Right lobe of liver (tissue), 4 donors: Measurements from ENCODE around the gene GPC5.

Experiments used
- POLR2A ChIP-seq: fragments of 450-650 bp; IDR thresholded peaks from one replicate; pipeline ENCODE4 v1.6.1; 2017; ENCODE audit warnings: antibody characterized with exemption, mild to moderate bottlenecking
- TF ChIP-seq, protein P1 (sequence below), 4 donors: fragments of 200-600 bp in 3 of 4; fragments of 450-650 bp in 1 of 4; IDR thresholded peaks; one replicate each; pipeline versions ENCODE4 v1.5.1 to v1.8.0; 2016 to 2022; ENCODE audit warnings: antibody characterized with exemption in 4 of 4, mild to moderate bottlenecking in 2 of 4
- donor health status: DM: no; HTN: no; CAD: no.
- donor health status: DM: no; HTN: no; CAD: no.
- donor health status: DM: no; HTN: yes; CAD: no.

DNA sequence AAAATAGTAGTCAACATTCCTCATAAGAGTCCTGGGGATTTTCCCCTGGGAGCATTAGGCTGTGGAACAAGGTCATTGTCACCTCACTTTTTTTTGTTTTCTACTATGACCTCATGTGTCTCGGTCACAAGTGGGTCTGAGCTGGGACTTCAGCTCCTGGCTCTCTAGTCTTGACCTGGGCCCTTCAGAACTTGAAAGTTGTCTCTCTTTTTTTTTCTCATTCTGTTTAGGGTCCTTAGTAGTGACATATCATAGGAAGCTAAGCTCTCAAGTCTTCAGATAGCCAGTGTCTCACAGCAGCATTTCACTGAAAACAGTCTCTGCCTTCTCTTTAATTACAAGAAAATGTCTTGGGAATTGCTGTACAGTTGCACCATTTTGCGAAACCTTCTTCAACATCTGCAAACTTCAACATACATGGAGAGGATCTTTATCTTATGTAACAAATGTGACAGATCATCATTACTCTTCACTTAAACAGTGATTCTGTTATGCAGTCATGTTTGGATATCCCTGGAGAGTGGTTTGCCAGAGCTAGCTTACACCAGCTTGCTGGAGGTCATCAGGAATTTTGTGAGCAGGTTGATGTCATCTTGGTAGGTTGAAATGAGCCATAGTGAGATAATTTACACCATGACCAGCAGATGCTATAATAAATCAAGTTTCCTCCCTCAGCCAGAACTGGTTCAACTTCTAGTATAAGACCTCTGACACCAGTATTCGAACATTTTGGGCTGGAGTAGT, 131.5 kb downstream of the GPC5 start:
- TF ChIP-seq, protein P1, sequence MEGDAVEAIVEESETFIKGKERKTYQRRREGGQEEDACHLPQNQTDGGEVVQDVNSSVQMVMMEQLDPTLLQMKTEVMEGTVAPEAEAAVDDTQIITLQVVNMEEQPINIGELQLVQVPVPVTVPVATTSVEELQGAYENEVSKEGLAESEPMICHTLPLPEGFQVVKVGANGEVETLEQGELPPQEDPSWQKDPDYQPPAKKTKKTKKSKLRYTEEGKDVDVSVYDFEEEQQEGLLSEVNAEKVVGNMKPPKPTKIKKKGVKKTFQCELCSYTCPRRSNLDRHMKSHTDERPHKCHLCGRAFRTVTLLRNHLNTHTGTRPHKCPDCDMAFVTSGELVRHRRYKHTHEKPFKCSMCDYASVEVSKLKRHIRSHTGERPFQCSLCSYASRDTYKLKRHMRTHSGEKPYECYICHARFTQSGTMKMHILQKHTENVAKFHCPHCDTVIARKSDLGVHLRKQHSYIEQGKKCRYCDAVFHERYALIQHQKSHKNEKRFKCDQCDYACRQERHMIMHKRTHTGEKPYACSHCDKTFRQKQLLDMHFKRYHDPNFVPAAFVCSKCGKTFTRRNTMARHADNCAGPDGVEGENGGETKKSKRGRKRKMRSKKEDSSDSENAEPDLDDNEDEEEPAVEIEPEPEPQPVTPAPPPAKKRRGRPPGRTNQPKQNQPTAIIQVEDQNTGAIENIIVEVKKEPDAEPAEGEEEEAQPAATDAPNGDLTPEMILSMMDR (IDR thresholded peaks at IDR 0.05), result no peak
- no peak for TF ChIP-seq POLR2A
